Astrocyte of the cerebellum (primary cell): ENCODE results near the gene LIG1.
A peak's percentile ranks its signal among the peaks of the same experiment; 100 is the strongest.

Experiments used
- DNase-seq: peaks from one replicate; pipeline ENCODE4 v3.0.0-alpha.2; 2011; ENCODE audit warnings: low read depth
- H3K4me3 ChIP-seq: 2 replicates; pipeline ENCODE4 v1.5.1; 2011; ENCODE audit warnings: mild to moderate bottlenecking, low read depth, low read length, moderate library complexity
- in situ Hi-C: cut with HindIII; loops from 2 replicates; pipeline ENCODE4 v1.10.0; 2017; ENCODE audit warnings: low sequenced_read_pairs
- TF ChIP-seq, protein P1 (sequence below): IDR thresholded peaks from 2 replicates; pipeline ENCODE4 v1.5.1; 2012; ENCODE audit warnings: low read length, low read depth, moderate library complexity, mild to moderate bottlenecking; ENCODE audit errors: missing control alignments

LIG1 gene

GRCh38 chr19:48111280-48111679 lies 58.9 kb downstream of the LIG1 start:
- in situ Hi-C loops, result no loop called here
- TF ChIP-seq, protein P1, sequence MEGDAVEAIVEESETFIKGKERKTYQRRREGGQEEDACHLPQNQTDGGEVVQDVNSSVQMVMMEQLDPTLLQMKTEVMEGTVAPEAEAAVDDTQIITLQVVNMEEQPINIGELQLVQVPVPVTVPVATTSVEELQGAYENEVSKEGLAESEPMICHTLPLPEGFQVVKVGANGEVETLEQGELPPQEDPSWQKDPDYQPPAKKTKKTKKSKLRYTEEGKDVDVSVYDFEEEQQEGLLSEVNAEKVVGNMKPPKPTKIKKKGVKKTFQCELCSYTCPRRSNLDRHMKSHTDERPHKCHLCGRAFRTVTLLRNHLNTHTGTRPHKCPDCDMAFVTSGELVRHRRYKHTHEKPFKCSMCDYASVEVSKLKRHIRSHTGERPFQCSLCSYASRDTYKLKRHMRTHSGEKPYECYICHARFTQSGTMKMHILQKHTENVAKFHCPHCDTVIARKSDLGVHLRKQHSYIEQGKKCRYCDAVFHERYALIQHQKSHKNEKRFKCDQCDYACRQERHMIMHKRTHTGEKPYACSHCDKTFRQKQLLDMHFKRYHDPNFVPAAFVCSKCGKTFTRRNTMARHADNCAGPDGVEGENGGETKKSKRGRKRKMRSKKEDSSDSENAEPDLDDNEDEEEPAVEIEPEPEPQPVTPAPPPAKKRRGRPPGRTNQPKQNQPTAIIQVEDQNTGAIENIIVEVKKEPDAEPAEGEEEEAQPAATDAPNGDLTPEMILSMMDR, result no peak
- H3K4me3 ChIP-seq, result no peak overlapping the region
- DNase-seq, result no peak

DNA sequence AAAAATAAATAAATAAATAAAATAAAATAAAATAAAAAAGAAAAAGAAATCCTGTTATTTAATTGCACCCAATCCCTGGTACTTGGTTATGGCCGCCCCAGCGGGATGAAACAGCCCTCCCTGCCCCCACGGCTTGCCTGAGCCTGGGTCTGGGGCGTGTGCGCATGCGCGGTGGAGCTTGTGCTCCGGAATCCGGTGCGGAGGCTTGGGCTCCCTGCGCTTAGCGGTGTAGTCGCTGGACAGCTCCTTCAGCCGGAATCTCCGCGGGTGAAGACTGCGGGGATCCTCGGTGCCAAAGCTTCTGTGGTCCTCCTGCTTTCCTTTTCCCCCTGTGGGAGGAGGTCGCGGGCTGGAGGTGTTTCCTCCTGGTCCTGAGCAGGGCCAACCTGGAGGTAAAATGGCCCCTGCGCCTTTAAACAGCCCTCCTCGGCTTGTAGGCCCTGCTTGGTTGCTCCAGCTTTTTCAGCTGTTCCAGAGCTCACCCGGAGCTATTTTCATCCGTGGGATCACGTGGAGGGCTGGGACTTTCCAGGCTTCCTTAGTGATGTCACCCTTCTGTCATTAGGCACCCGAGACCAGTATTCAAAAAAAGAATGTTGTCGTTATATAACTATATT lies 59.7 kb downstream of the LIG1 start, which contains the start of gene PLA2G4C:
PLA2G4C (minus strand) TSS at position 468 of the 617 bp plus-strand sequence. CDS start 4,288 bp downstream, outside the sequence.
- in situ Hi-C loops, result no loop called here
- peak within 1 kb of the TSS; percentile 36 for H3K4me3 ChIP-seq
- TF ChIP-seq, protein P1, result no peak
- DNase-seq, result peak; percentile 71

DNA sequence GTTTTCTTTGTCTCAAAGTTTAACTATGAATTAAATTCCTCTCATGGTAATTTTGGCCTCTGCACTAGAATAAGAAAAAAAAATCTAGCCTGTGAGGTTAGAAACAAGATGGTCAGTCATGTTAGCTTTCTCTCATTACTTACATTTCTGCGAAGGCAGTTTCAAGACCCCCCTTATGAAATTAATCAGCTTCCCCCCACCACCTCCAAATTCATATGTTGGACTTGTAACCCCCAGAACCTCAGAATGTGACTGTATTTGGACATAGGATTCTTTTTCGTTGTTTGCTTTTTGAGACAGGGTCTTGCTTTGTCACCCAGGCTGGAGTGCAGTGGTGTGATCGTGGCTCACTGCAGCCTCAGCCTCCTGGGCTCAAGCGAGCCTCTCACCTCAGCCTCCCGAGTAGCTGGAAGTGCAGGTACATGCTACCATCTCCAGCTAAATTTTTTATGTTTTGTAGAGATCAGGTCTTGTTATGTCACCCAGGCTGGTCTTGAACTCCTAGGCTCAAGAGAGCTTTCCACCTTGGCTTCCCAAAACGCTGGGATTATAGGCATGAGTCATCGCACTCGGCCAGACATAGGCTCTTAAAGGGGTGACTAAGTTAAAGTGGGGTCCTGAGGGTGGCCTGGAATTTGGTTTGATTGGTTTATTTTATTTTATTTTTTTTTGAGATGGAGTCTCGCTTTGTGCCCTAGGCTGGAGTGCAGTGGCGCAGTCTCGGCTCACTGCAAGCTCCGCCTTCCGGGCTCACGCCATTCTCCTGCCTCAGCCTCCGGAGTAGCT lies 61.0 kb downstream of the LIG1 start:
- in situ Hi-C loops, result no loop called here

DNA sequence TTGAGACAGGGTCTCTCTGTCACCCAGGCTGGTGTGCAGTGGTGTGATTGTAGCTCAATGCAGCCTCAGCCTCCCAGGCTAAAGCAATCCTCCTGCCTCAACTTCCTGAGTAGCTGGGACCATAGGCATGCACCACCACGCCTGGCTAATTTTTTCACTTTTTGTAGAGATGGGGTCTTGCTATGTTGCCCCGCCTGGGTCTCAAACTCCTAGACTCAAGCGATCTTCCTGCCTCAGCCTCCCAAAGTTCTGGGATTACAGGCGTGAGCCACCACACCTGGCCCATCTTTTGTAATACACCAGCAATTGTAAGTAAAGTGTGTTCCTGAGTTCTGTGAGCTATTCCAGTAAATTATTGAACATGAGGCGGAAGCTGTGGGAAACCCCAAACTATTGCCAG lies 66.2 kb downstream of the LIG1 start:
- in situ Hi-C loops, result no loop called here
- no peak for DNase-seq
- TF ChIP-seq, protein P1, result no peak
- H3K4me3 ChIP-seq, result no peak overlapping the region

More for the DNA sequence above, 61.0 kb downstream of the LIG1 start:
- TF ChIP-seq, protein P1, result no peak
- no peak for DNase-seq
- H3K4me3 ChIP-seq, result no peak overlapping the region

- no peak overlapping the region for H3K4me3 ChIP-seq
- TF ChIP-seq, protein P1, result peak; percentile 67
- DNase-seq, result no peak
- in situ Hi-C loops, result no loop called here
Observed at GRCh38 chr19:48102870-48103751, 67.0 kb downstream of the LIG1 start.

DNA sequence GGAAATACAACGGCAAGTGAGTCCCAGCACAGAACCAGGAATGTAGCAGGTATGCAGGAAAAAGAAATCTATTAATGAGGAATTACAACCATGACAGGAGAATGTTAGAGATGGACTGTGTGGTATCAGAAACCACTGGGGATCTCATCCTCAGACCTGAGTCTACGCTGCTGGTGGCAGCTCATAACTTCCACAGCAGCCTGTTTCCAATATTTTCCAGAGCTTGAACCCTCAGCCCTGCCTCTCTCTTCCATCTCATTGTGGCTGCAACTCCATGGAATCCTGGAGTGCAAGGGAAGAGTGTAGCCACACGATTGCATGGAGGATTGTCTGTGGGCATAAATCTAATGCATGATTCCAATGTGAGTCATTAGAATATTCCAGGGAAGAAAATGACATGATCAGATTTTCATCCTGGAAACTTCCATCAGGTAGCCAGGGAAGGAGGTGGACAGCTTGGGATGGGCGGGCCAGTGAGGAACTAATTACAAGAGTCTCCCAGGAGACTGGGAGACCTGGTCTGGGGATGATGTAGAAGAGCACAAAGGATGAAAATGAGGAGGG lies 74.5 kb downstream of the LIG1 start:
- no peak for DNase-seq
- TF ChIP-seq, protein P1, result no peak
- in situ Hi-C loops, result no loop called here
- H3K4me3 ChIP-seq, result no peak overlapping the region
